Liver (tissue), 9 donors: ENCODE data around the gene FEZ2. TPM values are rescaled to one million over a fixed set of nuclear protein-coding genes. Genes with fewer than 3 reads are reported as not detected.

Source experiments
- DNase-seq: peaks from one replicate; pipeline ENCODE4 v3.0.0-alpha.2; 2017; ENCODE audit warnings: low spot score
- H3K27ac ChIP-seq, 2 donors: one replicate each; pipeline ENCODE4 v1.7.0; 2013; ENCODE audit warnings: inconsistent platforms in 2 of 2, low read length in 2 of 2, control low read depth in 1 of 2, low read depth in 1 of 2, mild to moderate bottlenecking in 1 of 2
- H3K27me3 ChIP-seq, 4 donors: one replicate each; pipeline versions ENCODE4 v1.6.1 to v1.7.0; 2013; ENCODE audit warnings: low read length in 3 of 4, inconsistent platforms in 1 of 4, mild to moderate bottlenecking in 1 of 4, moderate library complexity in 1 of 4; ENCODE audit not compliant: control insufficient read depth in 4 of 4, insufficient read depth in 4 of 4
- H3K36me3 ChIP-seq, 4 donors: one replicate each; pipeline versions ENCODE4 v1.6.1 to v1.7.0; 2013; ENCODE audit warnings: low read length in 3 of 4, mild to moderate bottlenecking in 3 of 4, low read depth in 1 of 4, moderate library complexity in 1 of 4; ENCODE audit not compliant: control insufficient read depth in 4 of 4, insufficient read depth in 3 of 4
- H3K4me1 ChIP-seq, 4 donors: one replicate each; pipeline versions ENCODE4 v1.6.1 to v1.7.0; 2013; ENCODE audit warnings: low read length in 3 of 4, mild to moderate bottlenecking in 3 of 4, moderate library complexity in 1 of 4; ENCODE audit not compliant: control insufficient read depth in 4 of 4, insufficient read depth in 4 of 4
- H3K4me3 ChIP-seq, 3 donors: one replicate each; pipeline versions ENCODE4 v1.6.1 to v1.7.0; 2013; ENCODE audit warnings: low read length in 3 of 3, control low read depth in 1 of 3, low read depth in 1 of 3, mild to moderate bottlenecking in 1 of 3
- H3K9ac ChIP-seq, 2 donors: one replicate each; pipeline ENCODE4 v1.7.0; 2013; ENCODE audit warnings: low read length in 2 of 2, mild to moderate bottlenecking in 2 of 2, moderate library complexity in 2 of 2, control low read depth in 1 of 2, low read depth in 1 of 2
- H3K9me3 ChIP-seq, 4 donors: one replicate each; pipeline versions ENCODE4 v1.6.1 to v1.7.0; 2013; ENCODE audit warnings: low read length in 3 of 4; ENCODE audit not compliant: control insufficient read depth in 4 of 4
- CTCF ChIP-seq: fragments of 150-350 bp; IDR thresholded peaks from 2 replicates; pipeline ENCODE4 v1.5.1; 2017; ENCODE audit warnings: improper control_type of control experiment, low read depth, low read length; ENCODE audit not compliant: missing input control
- EGR1 ChIP-seq, 2 donors: IDR thresholded peaks; 2 replicates each; pipeline ENCODE4 v1.6.1; 2016 to 2018; ENCODE audit warnings: antibody characterized with exemption in 2 of 2, low read depth in 2 of 2
- HNF4A ChIP-seq, 2 donors: conservative IDR thresholded peaks; 2 replicates each; pipeline ENCODE4 v1.6.1; 2016; ENCODE audit warnings: antibody characterized with exemption in 2 of 2, mild to moderate bottlenecking in 2 of 2
- MAX ChIP-seq: IDR thresholded peaks from 2 replicates; pipeline ENCODE4 v1.6.1; 2016; ENCODE audit warnings: antibody characterized with exemption
- NR2F2 ChIP-seq: IDR thresholded peaks from 2 replicates; pipeline ENCODE4 v1.6.1; 2016; ENCODE audit warnings: antibody characterized with exemption
- RAD21 ChIP-seq, 2 donors: IDR thresholded peaks; 2 replicates each; pipeline ENCODE4 v1.6.1; 2016; ENCODE audit warnings: antibody characterized with exemption in 2 of 2, mild to moderate bottlenecking in 2 of 2
- REST ChIP-seq: IDR thresholded peaks from 2 replicates; pipeline ENCODE4 v1.6.1; 2016; ENCODE audit warnings: antibody characterized with exemption, mild to moderate bottlenecking
- RXRA ChIP-seq, 2 donors: IDR thresholded peaks; 2 replicates each; pipeline ENCODE4 v1.6.1; 2017 to 2018; ENCODE audit warnings: antibody characterized with exemption in 2 of 2, mild to moderate bottlenecking in 1 of 2
- TAF1 ChIP-seq: conservative IDR thresholded peaks from 2 replicates; pipeline ENCODE4 v1.6.1; 2016; ENCODE audit warnings: antibody characterized with exemption, mild to moderate bottlenecking
- ZBTB33 ChIP-seq: IDR thresholded peaks from 2 replicates; pipeline ENCODE4 v1.6.1; 2016; ENCODE audit warnings: antibody characterized with exemption
- WGBS: extraction: QIAGEN DNeasy Blood & Tissue Kit; methylation state at CpG from one replicate; pipeline ENCODE4 v1.1.7; 2013; 5-methylcytosine and 5-hydroxymethylcytosine counted together
- polyA plus RNA-seq, 2 donors: library from polyadenylated mRNA; stranded (reverse) in 1 of 2; unstranded in 1 of 2; fragments of 200-250 nt in 1 of 2; fragments of >200 nt in 1 of 2; fragmentation: Nextera tagmentation in 1 of 2; extraction: Ambion mirVana in 1 of 2; gene quantifications; one replicate each; pipeline versions ENCODE4 v1.2.1 to v1.2.3, GENCODE V29; 2013 to 2015
- total RNA-seq, 2 donors: library from RNA; depleted of rRNA; stranded (reverse); fragments of >200 nt; gene quantifications; one replicate each; pipeline ENCODE4 v1.2.3, GENCODE V29; 2014
- donor health status: healthy.
- donor health status: healthy.
- donor health status: healthy.
- donor health status: healthy.
- donor health status: healthy.

Gene FEZ2
- total and polyA plus RNA-seq, 4 donors, result 11.9 to 16.1 (median 14.1) TPM

- 89% methylated on average over 3 of the region's 3 CpGs for WGBS
Measured at GRCh38 chr2:36512705-36513104, 85.3 kb downstream of the FEZ2 start.

GRCh38 chr2:36511858-36512603 lies 85.9 kb downstream of the FEZ2 start:
- H3K9me3 ChIP-seq, result no peaks in the 10 kb centered on the region
- H3K27me3 ChIP-seq, result no peaks in the 10 kb centered on the region
- no peaks in the 10 kb centered on the region for H3K4me1 ChIP-seq
- DNase-seq, result no peak
- TF ChIP-seq TAF1 (no peak), CTCF (no peak), HNF4A (conservative IDR thresholded peaks at IDR 0.05) (no peak), EGR1 (IDR thresholded peaks at IDR 0.05; ENCODE audit: low read depth in 2 of 2) (no peak), REST (no peak)
- H3K27ac ChIP-seq, result no peak overlapping the region
- 78% methylated on average over 9 of the region's 9 CpGs for WGBS
- no peaks in the 10 kb centered on the region for H3K36me3 ChIP-seq
- no peak overlapping the region for H3K4me3 ChIP-seq
- no peak overlapping the region for H3K9ac ChIP-seq

More at GRCh38 chr2:36512705-36513104, 85.3 kb downstream of the FEZ2 start:
- Histone ChIP-seq H3K36me3 (no peaks in the 10 kb centered on the region), H3K27ac (no peak overlapping the region), H3K9ac (no peak overlapping the region), H3K4me3 (no peak overlapping the region), H3K4me1 (no peaks in the 10 kb centered on the region), H3K27me3 (no peaks in the 10 kb centered on the region), H3K9me3 (no peaks in the 10 kb centered on the region)
- DNase-seq, result no peak
- no peak for TF ChIP-seq ZBTB33
- TF ChIP-seq RAD21 (IDR thresholded peaks at IDR 0.05), result no peak
- TF ChIP-seq NR2F2, result no peak
- TF ChIP-seq RXRA (IDR thresholded peaks at IDR 0.05), result no peak
- no peak for TF ChIP-seq MAX
- no peak for TF ChIP-seq REST
